ENCODE measurements around the gene IL10. TPM values are rescaled to one million over a fixed set of nuclear protein-coding genes. Genes with fewer than 3 reads are reported as not detected.

IL10 gene
- polyA plus RNA-seq, 1 of the 3 experiments (the other 2 are of a cell fraction) = not detected

DNA sequence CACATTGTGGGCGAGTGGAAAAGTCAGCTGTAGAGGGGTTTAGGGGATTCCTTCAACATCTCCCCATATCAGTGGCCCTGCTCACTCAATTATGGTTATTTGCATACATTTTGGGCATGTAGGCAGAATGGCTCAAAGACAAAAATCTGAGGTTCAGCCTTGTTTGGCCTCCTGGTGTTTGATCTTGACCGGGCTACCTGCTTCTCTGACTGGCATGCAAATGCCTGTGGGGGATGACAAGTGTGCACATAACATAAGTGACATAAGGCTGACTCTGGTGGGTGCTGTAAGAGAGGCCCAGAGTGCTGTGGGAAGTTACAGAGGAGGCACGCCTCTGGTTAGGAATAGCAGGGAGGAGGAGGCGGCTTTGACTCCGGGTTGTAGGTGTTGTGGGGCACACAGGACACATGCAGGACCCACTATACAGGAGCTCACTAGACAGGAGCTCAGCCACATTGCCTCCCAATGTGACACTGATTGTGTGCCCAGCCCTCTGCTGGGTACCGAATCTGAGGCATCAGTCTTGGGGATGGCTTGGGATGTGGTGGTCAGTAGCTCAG lies 31.1 kb downstream of the IL10 start:
- H3K4me1 ChIP-seq (ENCODE audit: control insufficient read depth in 1 of 2, insufficient read depth in 2 of 2, low read depth in 1 of 2, low read length in 1 of 2) = peaks cover 0 to 2% of the 10 kb centered on the region in 2 experiments; a peak in 1 of 4 replicates
- no peaks in the 10 kb centered on the region for H3K79me2 ChIP-seq (ENCODE audit: insufficient read depth)
- peaks cover 0 to 3% of the 10 kb centered on the region in 2 experiments for H3K36me3 ChIP-seq (replicated peaks in 1 of 2; ENCODE audit: control insufficient read depth in 1 of 2, insufficient read depth in 2 of 2, low read length in 1 of 2)
- no peaks in the 10 kb centered on the region for H4K20me1 ChIP-seq (ENCODE audit: insufficient read depth)
- TF ChIP-seq ELF1 (IDR thresholded peaks at IDR 0.05) (no peak), RXRA (IDR thresholded peaks at IDR 0.05; ENCODE audit: borderline replicate concordance, low read depth) (no peak), CHD2 (IDR thresholded peaks at IDR 0.05; ENCODE audit: low read length, partially characterized antibody) (no peak), GABPA (IDR thresholded peaks at IDR 0.05; ENCODE audit: low read depth) (no peak), MXI1 (IDR thresholded peaks at IDR 0.05; ENCODE audit: low read depth, low read length) (no peak), FOXJ3 (CRISPR knock-in tag; IDR thresholded peaks at IDR 0.05) (no peak), SIN3A (IDR thresholded peaks at IDR 0.05; ENCODE audit: borderline replicate concordance, low read depth, low read length) (no peak)
- TF ChIP-seq, protein P1, sequence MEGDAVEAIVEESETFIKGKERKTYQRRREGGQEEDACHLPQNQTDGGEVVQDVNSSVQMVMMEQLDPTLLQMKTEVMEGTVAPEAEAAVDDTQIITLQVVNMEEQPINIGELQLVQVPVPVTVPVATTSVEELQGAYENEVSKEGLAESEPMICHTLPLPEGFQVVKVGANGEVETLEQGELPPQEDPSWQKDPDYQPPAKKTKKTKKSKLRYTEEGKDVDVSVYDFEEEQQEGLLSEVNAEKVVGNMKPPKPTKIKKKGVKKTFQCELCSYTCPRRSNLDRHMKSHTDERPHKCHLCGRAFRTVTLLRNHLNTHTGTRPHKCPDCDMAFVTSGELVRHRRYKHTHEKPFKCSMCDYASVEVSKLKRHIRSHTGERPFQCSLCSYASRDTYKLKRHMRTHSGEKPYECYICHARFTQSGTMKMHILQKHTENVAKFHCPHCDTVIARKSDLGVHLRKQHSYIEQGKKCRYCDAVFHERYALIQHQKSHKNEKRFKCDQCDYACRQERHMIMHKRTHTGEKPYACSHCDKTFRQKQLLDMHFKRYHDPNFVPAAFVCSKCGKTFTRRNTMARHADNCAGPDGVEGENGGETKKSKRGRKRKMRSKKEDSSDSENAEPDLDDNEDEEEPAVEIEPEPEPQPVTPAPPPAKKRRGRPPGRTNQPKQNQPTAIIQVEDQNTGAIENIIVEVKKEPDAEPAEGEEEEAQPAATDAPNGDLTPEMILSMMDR (IDR thresholded peaks at IDR 0.05) = no peak
- TF ChIP-seq, protein P2, sequence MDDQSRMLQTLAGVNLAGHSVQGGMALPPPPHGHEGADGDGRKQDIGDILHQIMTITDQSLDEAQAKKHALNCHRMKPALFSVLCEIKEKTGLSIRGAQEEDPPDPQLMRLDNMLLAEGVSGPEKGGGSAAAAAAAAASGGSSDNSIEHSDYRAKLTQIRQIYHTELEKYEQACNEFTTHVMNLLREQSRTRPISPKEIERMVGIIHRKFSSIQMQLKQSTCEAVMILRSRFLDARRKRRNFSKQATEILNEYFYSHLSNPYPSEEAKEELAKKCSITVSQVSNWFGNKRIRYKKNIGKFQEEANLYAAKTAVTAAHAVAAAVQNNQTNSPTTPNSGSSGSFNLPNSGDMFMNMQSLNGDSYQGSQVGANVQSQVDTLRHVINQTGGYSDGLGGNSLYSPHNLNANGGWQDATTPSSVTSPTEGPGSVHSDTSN (IDR thresholded peaks at IDR 0.05) = no peak
- TF ChIP-seq, protein P3, sequence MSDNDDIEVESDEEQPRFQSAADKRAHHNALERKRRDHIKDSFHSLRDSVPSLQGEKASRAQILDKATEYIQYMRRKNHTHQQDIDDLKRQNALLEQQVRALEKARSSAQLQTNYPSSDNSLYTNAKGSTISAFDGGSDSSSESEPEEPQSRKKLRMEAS (IDR thresholded peaks at IDR 0.05; ENCODE audit: low read depth) = no peak
- ChIA-PET CTCF (interaction anchor here (1.4 to 3.1 kb wide), 4 partner anchors 15 to 171 kb away, joined by 3 to 35 read pairs (median 13); no protein-coding TSS in a partner anchor), POLR2A (no interaction called here)
- H3F3A ChIP-seq (replicated peaks; ENCODE audit: insufficient read depth) = no peaks in the 10 kb centered on the region
- H3K27me3 ChIP-seq (ENCODE audit: insufficient read depth) = no peaks in the 10 kb centered on the region
- no peak for DNase-seq
- no peaks in the 10 kb centered on the region for H3K9me3 ChIP-seq
- 93% methylated on average over 5 of the region's 6 CpGs for WGBS (ENCODE audit: low lambda C conversion rate)
- no peaks in the 10 kb centered on the region for H3K9me2 ChIP-seq
- H3K9ac ChIP-seq = no peak overlapping the region
- no peak overlapping the region for H3K4me2 ChIP-seq
- H2AFZ ChIP-seq (ENCODE audit: low read depth) = no peak overlapping the region
- no peak overlapping the region for H3K27ac ChIP-seq (ENCODE audit: low read depth in 2 of 2, low read length in 1 of 2)
- H3K4me3 ChIP-seq (ENCODE audit: low read depth in 2 of 2, low read length in 1 of 2) = no peak overlapping the region

DNA sequence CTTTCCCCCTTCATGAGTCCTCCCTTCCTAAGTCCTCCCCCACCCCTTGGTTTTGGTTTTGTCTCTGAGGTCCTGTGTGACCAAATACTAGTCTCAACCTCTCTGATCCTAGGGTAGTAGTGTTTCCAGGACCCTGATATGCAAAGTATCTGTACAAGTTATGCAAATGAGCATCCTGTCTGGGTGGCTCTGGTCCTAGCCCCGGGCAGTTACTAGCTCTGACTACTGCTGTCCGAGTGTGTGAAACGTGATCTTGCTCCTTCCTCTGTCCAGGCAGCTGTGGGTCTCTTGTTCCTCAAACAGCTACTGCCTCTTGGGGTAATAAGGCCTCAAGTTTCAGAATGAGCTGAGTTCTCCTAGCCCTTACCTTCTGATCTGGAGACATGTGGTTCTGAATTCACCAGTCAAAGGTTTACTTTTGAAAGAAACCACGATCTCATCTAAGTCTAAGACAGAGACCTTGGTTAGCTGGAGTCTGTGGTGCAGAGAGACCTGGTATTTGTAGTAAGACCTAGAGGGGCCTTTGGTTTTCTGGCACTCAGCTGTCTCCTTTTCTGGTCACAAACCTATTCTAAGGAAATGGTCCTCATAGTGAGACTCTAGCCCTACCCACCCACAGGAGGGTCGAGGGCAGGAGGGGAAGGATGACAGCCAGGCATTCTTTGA lies 32.8 kb downstream of the IL10 start:
- WGBS (ENCODE audit: low lambda C conversion rate) = 79% methylated on average over 3 of the region's 5 CpGs
- Histone ChIP-seq H3K4me1 (ENCODE audit: control insufficient read depth in 1 of 2, insufficient read depth in 2 of 2, low read depth in 1 of 2, low read length in 1 of 2) (peaks cover 0 to 2% of the 10 kb centered on the region in 2 experiments; a peak in 1 of 4 replicates), H2AFZ (ENCODE audit: low read depth) (no peak overlapping the region), H3K9me2 (no peaks in the 10 kb centered on the region), H4K20me1 (ENCODE audit: insufficient read depth) (no peaks in the 10 kb centered on the region), H3K4me2 (no peak overlapping the region), H3K79me2 (ENCODE audit: insufficient read depth) (no peaks in the 10 kb centered on the region), H3K27ac (ENCODE audit: low read depth in 2 of 2, low read length in 1 of 2) (no peak overlapping the region), H3F3A (replicated peaks; ENCODE audit: insufficient read depth) (no peaks in the 10 kb centered on the region), H3K27me3 (ENCODE audit: insufficient read depth) (no peaks in the 10 kb centered on the region), H3K9me3 (no peaks in the 10 kb centered on the region), H3K36me3 (replicated peaks in 1 of 2; ENCODE audit: control insufficient read depth in 1 of 2, insufficient read depth in 2 of 2, low read length in 1 of 2) (peaks cover 11% of the 10 kb centered on the region in 2 experiments), H3K9ac (no peak overlapping the region), H3K4me3 (ENCODE audit: low read depth in 2 of 2, low read length in 1 of 2) (no peak overlapping the region)
- ChIA-PET POLR2A (no interaction called here), CTCF (interaction anchor here (0.7 to 3.1 kb wide), 10 partner anchors 10 to 269 kb away, joined by 3 to 35 read pairs (median 4); no protein-coding TSS in a partner anchor)
- DNase-seq = no peak
- TF ChIP-seq JUND (IDR thresholded peaks at IDR 0.05) = no peak
- no peak for TF ChIP-seq TCF12 (IDR thresholded peaks at IDR 0.05)
- no peak for TF ChIP-seq TAF1 (IDR thresholded peaks at IDR 0.05; ENCODE audit: borderline replicate concordance, low read depth, low read length)
- TF ChIP-seq NRF1 (IDR thresholded peaks at IDR 0.05; ENCODE audit: low read depth, low read length) = no peak
- TF ChIP-seq, protein P2 (IDR thresholded peaks at IDR 0.05) = no peak
- no peak for TF ChIP-seq MXI1 (IDR thresholded peaks at IDR 0.05; ENCODE audit: low read depth, low read length)
- TF ChIP-seq EZH2phosphoT487 (IDR thresholded peaks at IDR 0.05; ENCODE audit: borderline replicate concordance, low read depth) = no peak
- TF ChIP-seq POLR2AphosphoS5 (IDR thresholded peaks at IDR 0.05; ENCODE audit: low read depth, low read length) = no peak
- TF ChIP-seq, protein P4, sequence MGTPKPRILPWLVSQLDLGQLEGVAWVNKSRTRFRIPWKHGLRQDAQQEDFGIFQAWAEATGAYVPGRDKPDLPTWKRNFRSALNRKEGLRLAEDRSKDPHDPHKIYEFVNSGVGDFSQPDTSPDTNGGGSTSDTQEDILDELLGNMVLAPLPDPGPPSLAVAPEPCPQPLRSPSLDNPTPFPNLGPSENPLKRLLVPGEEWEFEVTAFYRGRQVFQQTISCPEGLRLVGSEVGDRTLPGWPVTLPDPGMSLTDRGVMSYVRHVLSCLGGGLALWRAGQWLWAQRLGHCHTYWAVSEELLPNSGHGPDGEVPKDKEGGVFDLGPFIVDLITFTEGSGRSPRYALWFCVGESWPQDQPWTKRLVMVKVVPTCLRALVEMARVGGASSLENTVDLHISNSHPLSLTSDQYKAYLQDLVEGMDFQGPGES (IDR thresholded peaks at IDR 0.05; ENCODE audit: low read depth, low read length) = no peak
- TF ChIP-seq TEAD4 (IDR thresholded peaks at IDR 0.05; ENCODE audit: borderline replicate concordance, insufficient read depth) = no peak
- TF ChIP-seq ELF1 (IDR thresholded peaks at IDR 0.05) = no peak
- TF ChIP-seq GATA2 (CRISPR knock-in tag; IDR thresholded peaks at IDR 0.05) = no peak
- TF ChIP-seq FOXM1 (IDR thresholded peaks at IDR 0.05; ENCODE audit: low read depth) = no peak
- TF ChIP-seq, protein P5, sequence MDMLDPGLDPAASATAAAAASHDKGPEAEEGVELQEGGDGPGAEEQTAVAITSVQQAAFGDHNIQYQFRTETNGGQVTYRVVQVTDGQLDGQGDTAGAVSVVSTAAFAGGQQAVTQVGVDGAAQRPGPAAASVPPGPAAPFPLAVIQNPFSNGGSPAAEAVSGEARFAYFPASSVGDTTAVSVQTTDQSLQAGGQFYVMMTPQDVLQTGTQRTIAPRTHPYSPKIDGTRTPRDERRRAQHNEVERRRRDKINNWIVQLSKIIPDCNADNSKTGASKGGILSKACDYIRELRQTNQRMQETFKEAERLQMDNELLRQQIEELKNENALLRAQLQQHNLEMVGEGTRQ (IDR thresholded peaks at IDR 0.05; ENCODE audit: borderline replicate concordance, low read depth, low read length) = no peak
